ENCODE results near the gene MIPOL1.

MIPOL1 gene

GRCh38 chr14:37399517-37399916 lies 201.8 kb downstream of the MIPOL1 start:
- DNase-seq (ENCODE audit: low spot score), result no peak

- DNase-seq (ENCODE audit: low spot score), result no peak
Observed at GRCh38 chr14:37401093-37401492, 203.4 kb downstream of the MIPOL1 start.

- DNase-seq (ENCODE audit: low spot score), result no peak
Observed at GRCh38 chr14:37403626-37404025, 205.9 kb downstream of the MIPOL1 start.

- DNase-seq (ENCODE audit: low spot score), result no peak
Observed at GRCh38 chr14:37406095-37406494, 208.4 kb downstream of the MIPOL1 start.

- no peak for DNase-seq (ENCODE audit: low spot score)
Observed at GRCh38 chr14:37411079-37411735, 213.5 kb downstream of the MIPOL1 start.

- no peak for DNase-seq (ENCODE audit: low spot score)
Observed at GRCh38 chr14:37413050-37413449, 215.3 kb downstream of the MIPOL1 start.

GRCh38 chr14:37413504-37414003 lies 215.8 kb downstream of the MIPOL1 start:
- DNase-seq (ENCODE audit: low spot score), result no peak

- DNase-seq (ENCODE audit: low spot score), result no peak
Observed at GRCh38 chr14:37416264-37416663, 218.5 kb downstream of the MIPOL1 start.

- no peak for DNase-seq (ENCODE audit: low spot score)
Observed at GRCh38 chr14:37417151-37417550, 219.4 kb downstream of the MIPOL1 start.

GRCh38 chr14:37417833-37418232 lies 220.1 kb downstream of the MIPOL1 start:
- no peak for DNase-seq (ENCODE audit: low spot score)

- DNase-seq (ENCODE audit: low spot score), result no peak
Observed at GRCh38 chr14:37420622-37421021, 222.9 kb downstream of the MIPOL1 start.

GRCh38 chr14:37422319-37422718 lies 224.6 kb downstream of the MIPOL1 start:
- no peak for DNase-seq (ENCODE audit: low spot score)

GRCh38 chr14:37422748-37423147 lies 225.0 kb downstream of the MIPOL1 start:
- DNase-seq (ENCODE audit: low spot score), result no peak

- no peak for DNase-seq (ENCODE audit: low spot score)
Observed at GRCh38 chr14:37428954-37429353, 231.2 kb downstream of the MIPOL1 start.

- DNase-seq (ENCODE audit: low spot score), result no peak
Observed at GRCh38 chr14:37429618-37430017, 231.9 kb downstream of the MIPOL1 start.

- no peak for DNase-seq (ENCODE audit: low spot score)
Observed at GRCh38 chr14:37434867-37435266, 237.1 kb downstream of the MIPOL1 start.

GRCh38 chr14:37436519-37436918 lies 238.8 kb downstream of the MIPOL1 start:
- DNase-seq (ENCODE audit: low spot score), result no peak

GRCh38 chr14:37437490-37437889 lies 239.8 kb downstream of the MIPOL1 start:
- DNase-seq (ENCODE audit: low spot score), result no peak

GRCh38 chr14:37438444-37438843 lies 240.7 kb downstream of the MIPOL1 start:
- no peak for DNase-seq (ENCODE audit: low spot score)

GRCh38 chr14:37443461-37443860 lies 245.7 kb downstream of the MIPOL1 start:
- DNase-seq (ENCODE audit: low spot score), result no peak

- DNase-seq (ENCODE audit: low spot score), result no peak
Observed at GRCh38 chr14:37447883-37448391, 250.2 kb downstream of the MIPOL1 start.

GRCh38 chr14:37452323-37452722 lies 254.6 kb downstream of the MIPOL1 start:
- no peak for DNase-seq (ENCODE audit: low spot score)

GRCh38 chr14:37453985-37454384 lies 256.2 kb downstream of the MIPOL1 start:
- no peak for DNase-seq (ENCODE audit: low spot score)

- no peak for DNase-seq (ENCODE audit: low spot score)
Observed at GRCh38 chr14:37457334-37457733, 259.6 kb downstream of the MIPOL1 start.

Measured in hepatic stellate cell (primary cell).